Panc1 (cell line): ENCODE measurements around the gene DPYD.

Experiments used
- POLR2AphosphoS5 ChIP-seq: IDR thresholded peaks from 2 replicates; pipeline ENCODE4 v1.6.1; 2012; ENCODE audit warnings: mild to moderate bottlenecking, low read depth, low read length, moderate library complexity
- REST ChIP-seq, 2 experiments: IDR thresholded peaks; 2 replicates each; pipeline ENCODE4 v1.6.1; 2011 to 2012; ENCODE audit warnings: low read depth in 2 of 2, control low read depth in 1 of 2, low read length in 1 of 2, mild to moderate bottlenecking in 1 of 2, moderate library complexity in 1 of 2; ENCODE audit not compliant: insufficient read depth in 1 of 2
- SIN3A ChIP-seq: IDR thresholded peaks from 2 replicates; pipeline ENCODE4 v1.6.1; 2012; ENCODE audit warnings: low read depth, mild to moderate bottlenecking, low read length, moderate library complexity, borderline replicate concordance; ENCODE audit not compliant: insufficient read depth
- TCF7L2 ChIP-seq: IDR thresholded peaks from 2 replicates; pipeline ENCODE4 v1.6.1; 2011; ENCODE audit warnings: mild to moderate bottlenecking, low read depth, low read length, inconsistent platforms
- TF ChIP-seq, protein P1 (sequence below): fragments of 450-650 bp; IDR thresholded peaks from 2 replicates; pipeline ENCODE4 v1.5.1; 2017; ENCODE audit warnings: mild to moderate bottlenecking

DNA sequence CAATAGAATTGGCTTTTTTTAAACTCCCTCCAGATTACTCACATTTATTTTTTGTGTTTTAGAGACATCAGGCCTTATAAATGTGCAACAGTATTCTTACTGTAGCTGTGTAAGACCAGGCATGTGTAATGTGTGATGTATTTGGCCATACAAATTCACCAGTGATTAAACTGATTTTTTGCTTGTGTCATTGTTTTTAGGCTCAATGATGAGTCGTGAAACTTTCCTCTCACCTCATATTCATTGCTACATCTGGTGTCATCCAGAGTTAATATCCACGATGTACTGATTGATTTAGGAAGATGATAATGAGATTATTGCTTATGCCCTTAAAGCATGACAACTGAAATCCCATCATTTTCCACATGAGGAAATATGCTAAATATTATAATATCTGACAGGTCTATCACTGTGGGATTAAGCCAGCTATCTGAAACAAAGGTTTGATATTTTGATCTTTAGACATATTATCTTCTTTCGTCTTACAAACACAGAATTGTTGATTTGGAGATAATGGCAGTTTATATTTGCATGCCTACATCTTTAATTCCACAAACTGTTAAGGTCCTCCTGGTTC, 711.4 kb downstream of the DPYD start:
- TF ChIP-seq POLR2AphosphoS5 (no peak), REST (IDR thresholded peaks at IDR 0.05; ENCODE audit: insufficient read depth in 1 of 2, low read depth in 2 of 2, low read length in 1 of 2) (no peak), TCF7L2 (no peak), SIN3A (no peak)
- TF ChIP-seq, protein P1, sequence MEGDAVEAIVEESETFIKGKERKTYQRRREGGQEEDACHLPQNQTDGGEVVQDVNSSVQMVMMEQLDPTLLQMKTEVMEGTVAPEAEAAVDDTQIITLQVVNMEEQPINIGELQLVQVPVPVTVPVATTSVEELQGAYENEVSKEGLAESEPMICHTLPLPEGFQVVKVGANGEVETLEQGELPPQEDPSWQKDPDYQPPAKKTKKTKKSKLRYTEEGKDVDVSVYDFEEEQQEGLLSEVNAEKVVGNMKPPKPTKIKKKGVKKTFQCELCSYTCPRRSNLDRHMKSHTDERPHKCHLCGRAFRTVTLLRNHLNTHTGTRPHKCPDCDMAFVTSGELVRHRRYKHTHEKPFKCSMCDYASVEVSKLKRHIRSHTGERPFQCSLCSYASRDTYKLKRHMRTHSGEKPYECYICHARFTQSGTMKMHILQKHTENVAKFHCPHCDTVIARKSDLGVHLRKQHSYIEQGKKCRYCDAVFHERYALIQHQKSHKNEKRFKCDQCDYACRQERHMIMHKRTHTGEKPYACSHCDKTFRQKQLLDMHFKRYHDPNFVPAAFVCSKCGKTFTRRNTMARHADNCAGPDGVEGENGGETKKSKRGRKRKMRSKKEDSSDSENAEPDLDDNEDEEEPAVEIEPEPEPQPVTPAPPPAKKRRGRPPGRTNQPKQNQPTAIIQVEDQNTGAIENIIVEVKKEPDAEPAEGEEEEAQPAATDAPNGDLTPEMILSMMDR, result no peak
